Progenitor cell of endocrine pancreas (in vitro differentiated cells): ENCODE data around the gene MVK. TPM values are rescaled to one million over a fixed set of nuclear protein-coding genes. Genes with fewer than 3 reads are reported as not detected.

ENCODE experiments used
- DNase-seq: peaks from one replicate; pipeline ENCODE4 v3.0.0; 2021; ENCODE audit warnings: low spot score; ENCODE audit not compliant: unreplicated experiment
- H3K27ac Mint-ChIP-seq: 2 replicates; pipeline ENCODE4 v1.8.0; 2021; ENCODE audit warnings: mild to moderate bottlenecking, moderate library complexity, mixed read lengths
- H3K27me3 Mint-ChIP-seq: 2 replicates; pipeline ENCODE4 v1.8.0; 2021; ENCODE audit warnings: mixed read lengths
- H3K36me3 Mint-ChIP-seq: 2 replicates; pipeline ENCODE4 v1.8.0; 2022; ENCODE audit warnings: mixed read lengths; ENCODE audit not compliant: insufficient read depth
- H3K4me1 Mint-ChIP-seq: 2 replicates; pipeline ENCODE4 v1.8.0; 2021; ENCODE audit warnings: low read depth, mixed read lengths
- H3K4me3 Mint-ChIP-seq: 2 replicates; pipeline ENCODE4 v1.8.0; 2021; ENCODE audit warnings: low read depth, mild to moderate bottlenecking, moderate library complexity, mixed read lengths
- H3K9me3 Mint-ChIP-seq: 2 replicates; pipeline ENCODE4 v1.8.0; 2021; ENCODE audit warnings: low read depth, mixed read lengths
- CTCF ChIP-seq: fragments of 200-600 bp; sonication (generic); IDR thresholded peaks from one replicate; pipeline ENCODE4 v1.5.0; 2021; ENCODE audit warnings: antibody characterized with exemption, mild to moderate bottlenecking; ENCODE audit not compliant: unreplicated experiment
- total RNA-seq: library from RNA; stranded (reverse); gene quantifications from 2 replicates; pipeline ENCODE4 v1.2.1, GENCODE V29; 2021

MVK gene
- total RNA-seq, 1 donor from 2014 or later, result 33.3 TPM

- H3K9me3 Mint-ChIP-seq, result no peaks in the 10 kb centered on the region
- H3K4me3 Mint-ChIP-seq, result no peak overlapping the region
- peaks cover 7% of the 10 kb centered on the region for H3K4me1 Mint-ChIP-seq
- H3K27ac Mint-ChIP-seq, result no peak overlapping the region
- DNase-seq, result no peak
- H3K27me3 Mint-ChIP-seq, result peaks cover 43% of the 10 kb centered on the region
- H3K36me3 Mint-ChIP-seq, result no peaks in the 10 kb centered on the region
- no peak for TF ChIP-seq CTCF
Measured at GRCh38 chr12:109550281-109550680, 23.3 kb upstream of the MVK start.

- DNase-seq, result no peak
- H3K27ac Mint-ChIP-seq, result no peak overlapping the region
- H3K27me3 Mint-ChIP-seq, result peaks cover 43% of the 10 kb centered on the region
- no peak for TF ChIP-seq CTCF
- H3K36me3 Mint-ChIP-seq, result no peaks in the 10 kb centered on the region
- no peaks in the 10 kb centered on the region for H3K9me3 Mint-ChIP-seq
- peaks cover 7% of the 10 kb centered on the region for H3K4me1 Mint-ChIP-seq
- no peak overlapping the region for H3K4me3 Mint-ChIP-seq
Measured at GRCh38 chr12:109551108-109551507, 22.5 kb upstream of the MVK start.

- no peak for TF ChIP-seq CTCF
- H3K4me3 Mint-ChIP-seq, result no peak overlapping the region
- no peaks in the 10 kb centered on the region for H3K36me3 Mint-ChIP-seq
- H3K4me1 Mint-ChIP-seq, result peaks cover 7% of the 10 kb centered on the region
- H3K9me3 Mint-ChIP-seq, result no peaks in the 10 kb centered on the region
- no peak overlapping the region for H3K27ac Mint-ChIP-seq
- DNase-seq, result no peak
- peaks cover 30% of the 10 kb centered on the region for H3K27me3 Mint-ChIP-seq
Measured at GRCh38 chr12:109552971-109553370, 20.6 kb upstream of the MVK start.

- Mint-ChIP-seq H3K27me3 (peaks cover 25% of the 10 kb centered on the region), H3K27ac (no peak overlapping the region), H3K4me3 (no peak overlapping the region), H3K36me3 (no peaks in the 10 kb centered on the region), H3K4me1 (peaks cover 7% of the 10 kb centered on the region), H3K9me3 (no peaks in the 10 kb centered on the region)
- DNase-seq, result no peak
- TF ChIP-seq CTCF, result no peak
Measured at GRCh38 chr12:109553483-109553882, 20.1 kb upstream of the MVK start.

- H3K4me1 Mint-ChIP-seq, result peaks cover 7% of the 10 kb centered on the region
- H3K4me3 Mint-ChIP-seq, result no peak overlapping the region
- H3K27me3 Mint-ChIP-seq, result peaks cover 19% of the 10 kb centered on the region
- no peak overlapping the region for H3K27ac Mint-ChIP-seq
- DNase-seq, result no peak
- no peaks in the 10 kb centered on the region for H3K36me3 Mint-ChIP-seq
- no peak for TF ChIP-seq CTCF
- no peaks in the 10 kb centered on the region for H3K9me3 Mint-ChIP-seq
Measured at GRCh38 chr12:109553906-109554500, 19.6 kb upstream of the MVK start.
